Activated CD4-positive, alpha-beta memory T cell treated with anti-CD3 and anti-CD28 coated beads, Interleukin-2, amount 10 ng/mL, durations not matched to agents 7 days and 5 days (primary cell): ENCODE data around the gene GLI1. TPM values are rescaled to one million over a fixed set of nuclear protein-coding genes. Genes with fewer than 3 reads are reported as not detected.
"Not testable (repeated sequence)": the region's sequence is repeated elsewhere in the genome, so short reads cannot be mapped to it uniquely, and the experiment has no call there.

ENCODE experiments used
- CTCF ChIA-PET: fragments of 350-600 bp; sonication (Branson Sonifier 250); formaldehyde crosslinking; loops from one replicate; lab custom pipeline; 2021; ENCODE audit warnings: antibody characterized with exemption, inconsistent platforms; lab: Charles Lee
- POLR2A ChIA-PET: fragments of 350-600 bp; sonication (Branson Sonifier 250); formaldehyde crosslinking; loops from one replicate; lab custom pipeline; 2021; ENCODE audit warnings: antibody characterized with exemption; lab: Charles Lee
- DNase-seq: peaks from one replicate; pipeline ENCODE4 v3.0.0-alpha.2; 2020
- H3K27ac Mint-ChIP-seq: one replicate; pipeline ENCODE4 v1.8.0; 2021; ENCODE audit warnings: mild to moderate bottlenecking, mixed read lengths
- H3K27me3 Mint-ChIP-seq: one replicate; pipeline ENCODE4 v1.8.0; 2021; ENCODE audit warnings: mixed read lengths
- H3K36me3 Mint-ChIP-seq: one replicate; pipeline ENCODE4 v1.8.0; 2021; ENCODE audit warnings: low read depth, mixed read lengths
- H3K4me1 Mint-ChIP-seq: one replicate; pipeline ENCODE4 v1.8.0; 2021; ENCODE audit warnings: mixed read lengths
- H3K4me3 Mint-ChIP-seq: one replicate; pipeline ENCODE4 v1.8.0; 2021; ENCODE audit warnings: mild to moderate bottlenecking, mixed read lengths
- H3K9me3 Mint-ChIP-seq: one replicate; pipeline ENCODE4 v1.8.0; 2021; ENCODE audit warnings: mixed read lengths
- total RNA-seq, 2 experiments: library from RNA; stranded (reverse); gene quantifications; one replicate each; pipeline ENCODE4 v1.2.3, GENCODE V29; 2021

GLI1 gene
- total RNA-seq = under 1 TPM; 0.30 to 0.48 TPM

DNA sequence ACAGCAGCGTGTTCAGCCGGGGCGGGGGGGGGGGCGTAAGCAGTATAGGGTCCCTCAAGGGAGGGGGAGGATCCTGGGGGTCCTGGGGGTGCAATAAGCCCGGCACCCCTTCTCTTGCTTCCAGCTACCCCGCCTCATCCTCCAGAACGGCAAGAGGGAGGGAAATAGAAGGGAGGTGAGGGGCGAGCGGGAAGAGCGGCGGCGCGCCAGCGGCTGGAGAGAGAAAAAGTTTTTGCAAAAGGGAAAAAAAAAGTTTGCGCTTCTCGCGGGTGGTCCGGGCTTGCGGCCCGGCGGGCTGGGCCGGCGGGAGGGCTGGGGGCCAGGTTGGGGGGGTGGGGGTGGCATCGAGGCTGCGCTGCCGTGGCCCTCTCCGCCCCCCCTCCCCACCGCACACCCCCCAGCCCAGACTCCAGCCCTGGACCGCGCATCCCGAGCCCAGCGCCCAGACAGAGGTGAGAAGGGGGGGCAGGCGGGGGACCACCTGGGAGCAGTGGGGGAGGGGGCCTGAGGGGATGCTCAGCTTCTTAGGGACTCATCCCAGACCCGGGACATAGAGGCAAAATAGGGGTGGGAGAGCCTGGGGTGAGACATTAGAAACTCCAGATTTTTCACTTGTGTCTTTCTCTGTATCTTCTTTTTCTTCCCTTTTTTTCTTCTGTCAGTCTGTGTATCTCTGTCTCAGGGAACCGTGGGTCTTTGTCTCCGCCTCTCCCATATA is at the start of gene GLI1:
Gene GLI1 (plus strand): TSS at position 36 of the 718 bp plus-strand sequence. CDS start 3,907 bp downstream, outside the sequence.
- CTCF ChIA-PET = interaction anchor here (0.6 to 9.8 kb wide), 25 partner anchors 9 to 281 kb away, joined by 3 to 204 read pairs (median 6); partner anchors contain the start of genes ARHGAP9, DCTN2, INHBC and MARS1
- peak within 1 kb of the TSS; percentile 95 for H3K27ac Mint-ChIP-seq
- no peaks in the 10 kb centered on the region for H3K36me3 Mint-ChIP-seq
- no peaks in the 10 kb centered on the region for H3K9me3 Mint-ChIP-seq
- H3K4me1 Mint-ChIP-seq = peaks cover 66% of the 10 kb centered on the region
- peaks cover 23% of the 10 kb centered on the region for H3K27me3 Mint-ChIP-seq
- H3K4me3 Mint-ChIP-seq = peak within 1 kb of the TSS; percentile 93
- no peak for DNase-seq
- POLR2A ChIA-PET = interaction anchor here (0.8 to 6.4 kb wide), 9 partner anchors 12 to 284 kb away, joined by 3 to 72 read pairs (median 5); partner anchors contain the start of genes ARHGAP9 and DDIT3

DNA sequence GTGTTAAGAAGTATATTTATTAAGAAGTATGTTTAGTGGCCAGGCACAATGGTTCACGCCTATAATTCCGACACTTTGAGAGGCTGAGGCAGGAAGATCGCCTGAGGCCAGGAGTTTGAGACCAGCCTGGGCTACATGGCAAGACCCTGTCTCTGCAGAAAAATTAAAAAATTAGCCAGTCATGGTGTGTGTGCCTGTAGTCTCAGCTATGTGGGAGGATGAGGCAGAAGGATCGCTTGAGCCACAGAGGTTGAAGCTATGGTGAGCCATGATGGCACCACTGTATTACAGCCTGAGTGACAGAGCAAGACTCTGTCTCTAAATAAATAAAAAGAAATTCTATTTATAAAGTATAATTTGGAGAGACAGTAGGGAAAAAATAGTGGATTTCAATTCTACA is 49.1 kb upstream of the GLI1 start:
- Mint-ChIP-seq H3K27ac (no peak overlapping the region), H3K4me1 (no peaks in the 10 kb centered on the region), H3K27me3 (no peaks in the 10 kb centered on the region), H3K4me3 (no peak overlapping the region), H3K9me3 (no peaks in the 10 kb centered on the region), H3K36me3 (peaks cover 6% of the 10 kb centered on the region)
- ChIA-PET CTCF (interaction anchor here (0.8 to 1.7 kb wide), 3 partner anchors 11 to 143 kb away, joined by 3 to 5 read pairs (median 3); partner anchors contain the start of gene GLI1), POLR2A (interaction anchor here (0.6 to 1.4 kb wide), 3 partner anchors 9 to 28 kb away, joined by 4 to 5 read pairs (median 5); no protein-coding TSS in a partner anchor)
- DNase-seq = no peak

DNA sequence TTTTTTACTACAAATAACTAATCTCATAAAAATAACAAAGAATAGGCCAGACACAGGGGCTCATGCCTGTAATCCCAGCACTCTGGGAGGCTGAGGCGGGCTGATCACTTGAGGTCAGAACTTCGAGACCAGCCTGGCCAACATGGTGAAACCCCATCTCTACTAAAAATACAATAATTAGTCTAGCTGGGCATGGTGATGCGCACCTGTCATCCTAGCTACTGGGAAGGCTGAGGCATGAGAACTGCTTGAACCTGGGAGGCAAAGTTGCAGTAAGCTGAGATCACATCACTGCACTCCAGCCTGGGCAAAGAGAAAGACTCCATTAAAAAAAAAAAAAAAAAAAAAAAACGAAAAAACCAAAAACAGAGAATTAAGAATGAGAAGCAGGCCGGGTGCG is 45.4 kb upstream of the GLI1 start:
- H3K27ac Mint-ChIP-seq, H3K27me3 Mint-ChIP-seq, DNase-seq, POLR2A ChIA-PET, H3K4me3 Mint-ChIP-seq, H3K36me3 Mint-ChIP-seq, H3K9me3 Mint-ChIP-seq, H3K4me1 Mint-ChIP-seq: not testable (repeated sequence)
- CTCF ChIA-PET = interaction anchor here (0.5 to 0.7 kb wide), 3 partner anchors 137 to 740 kb away, joined by 3 to 4 read pairs (median 4); no protein-coding TSS in a partner anchor

DNA sequence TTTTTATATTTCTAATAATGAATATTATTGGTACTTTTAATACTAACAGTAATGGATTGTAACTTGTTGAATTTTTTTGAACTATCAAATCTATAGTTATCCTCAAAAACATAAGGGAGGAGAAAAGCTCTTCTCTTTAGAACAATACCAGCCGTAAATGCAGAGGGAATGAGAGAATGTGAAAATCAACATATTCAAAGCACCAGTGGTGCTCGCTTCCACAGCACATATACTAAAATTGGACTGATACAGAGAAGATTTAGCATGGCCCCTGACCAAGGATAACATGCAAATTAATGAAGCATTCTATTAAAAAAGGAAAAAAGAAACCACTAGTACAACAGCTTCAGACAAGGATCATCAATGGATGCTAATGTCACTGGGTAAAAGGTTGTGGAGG is 44.5 kb upstream of the GLI1 start:
- peaks cover 1% of the 10 kb centered on the region for H3K4me1 Mint-ChIP-seq
- no peaks in the 10 kb centered on the region for H3K9me3 Mint-ChIP-seq
- no peak overlapping the region for H3K27ac Mint-ChIP-seq

DNA sequence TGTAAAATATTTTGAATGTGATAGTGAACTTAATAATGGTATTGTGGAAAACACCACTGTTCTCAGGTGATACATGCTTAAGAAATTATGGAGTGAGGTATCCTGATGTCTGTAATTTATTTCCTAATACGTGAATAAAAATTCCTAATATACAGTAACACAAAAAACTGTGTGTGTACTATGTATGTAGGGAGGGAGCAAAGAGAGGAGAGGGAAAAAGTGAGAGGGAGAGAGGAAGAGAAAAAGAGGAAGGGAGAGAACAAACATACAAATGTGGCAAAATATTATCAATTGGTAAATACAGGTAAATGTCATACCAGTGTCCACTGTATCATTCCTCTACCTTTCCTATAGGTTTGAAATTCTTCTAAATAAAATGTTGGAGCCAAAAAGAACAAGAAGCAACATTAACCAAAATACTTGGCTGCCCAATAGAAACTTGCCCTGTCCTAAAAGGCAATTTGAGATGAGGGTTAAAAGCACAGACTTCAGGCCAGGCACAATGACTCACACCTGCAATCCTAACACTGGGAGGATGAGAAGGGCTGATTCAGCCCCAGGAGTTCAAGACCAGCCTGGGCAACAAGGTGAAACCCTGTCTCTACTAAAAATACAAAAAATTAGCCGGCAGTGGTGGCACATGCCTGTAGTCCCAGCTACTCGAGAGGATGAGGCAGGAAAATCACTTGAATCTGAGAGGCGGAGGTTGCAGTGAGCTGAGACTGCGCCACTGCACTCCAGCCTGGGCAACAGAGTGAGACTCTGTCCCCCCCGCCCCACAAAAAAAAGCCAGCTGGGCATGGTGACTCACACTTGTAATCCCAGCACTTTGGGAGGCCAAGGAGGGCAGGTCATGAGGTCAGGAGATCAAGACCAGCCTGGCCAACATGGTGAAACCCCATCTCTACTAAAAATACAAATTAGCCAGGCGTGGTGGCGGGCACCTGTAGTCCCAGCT is 43.3 kb upstream of the GLI1 start:
- peaks cover 1% of the 10 kb centered on the region for H3K4me1 Mint-ChIP-seq

More for the DNA sequence above, 44.5 kb upstream of the GLI1 start:
- Mint-ChIP-seq H3K27me3 (no peaks in the 10 kb centered on the region), H3K4me3 (no peak overlapping the region), H3K36me3 (peaks cover 3% of the 10 kb centered on the region)
- DNase-seq = no peak
- ChIA-PET POLR2A (no interaction called here), CTCF (no interaction called here)

DNA sequence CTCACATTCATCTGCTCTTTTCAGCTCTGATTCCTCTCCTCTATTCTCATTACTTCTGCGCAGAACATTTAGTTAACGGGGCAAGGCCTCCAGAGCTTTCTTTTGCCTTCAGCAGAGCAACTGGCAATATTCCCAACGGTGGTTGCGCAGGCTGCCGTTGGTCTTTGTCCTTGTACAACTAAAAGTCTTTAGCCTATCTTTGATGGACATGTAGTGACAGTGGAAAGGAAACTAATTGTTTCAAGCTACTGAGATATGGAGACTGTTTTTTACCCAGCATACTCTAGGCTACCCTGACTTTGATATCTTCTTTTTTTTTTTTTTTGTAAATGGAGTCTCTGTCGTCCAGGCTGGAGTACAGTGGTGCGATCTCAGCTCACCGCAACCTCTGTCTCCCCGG is 41.3 kb upstream of the GLI1 start:
- H3K9me3 Mint-ChIP-seq = no peaks in the 10 kb centered on the region
- H3K27me3 Mint-ChIP-seq = no peaks in the 10 kb centered on the region
- ChIA-PET POLR2A (interaction anchor here (1.0 to 1.2 kb wide), 3 partner anchors 10 to 40 kb away, joined by 3 to 4 read pairs (median 3); no protein-coding TSS in a partner anchor), CTCF (interaction anchor here (0.9 kb wide), 1 partner anchor 15 kb away, joined by 3 read pairs; no protein-coding TSS in a partner anchor)
- no peak overlapping the region for H3K4me3 Mint-ChIP-seq
- H3K36me3 Mint-ChIP-seq = peaks cover 15% of the 10 kb centered on the region
- DNase-seq = no peak
- H3K4me1 Mint-ChIP-seq = peaks cover 1% of the 10 kb centered on the region
- no peak overlapping the region for H3K27ac Mint-ChIP-seq

More for the DNA sequence above, 43.3 kb upstream of the GLI1 start:
- no peak overlapping the region for H3K4me3 Mint-ChIP-seq
- H3K36me3 Mint-ChIP-seq = peaks cover 8% of the 10 kb centered on the region
- no peak overlapping the region for H3K27ac Mint-ChIP-seq
- CTCF ChIA-PET = interaction anchor here (0.7 kb wide), 1 partner anchor 39 kb away, joined by 4 read pairs; the partner anchor contains the start of gene INHBE
- POLR2A ChIA-PET = no interaction called here
- no peak for DNase-seq
- H3K27me3 Mint-ChIP-seq = no peaks in the 10 kb centered on the region
- no peaks in the 10 kb centered on the region for H3K9me3 Mint-ChIP-seq

DNA sequence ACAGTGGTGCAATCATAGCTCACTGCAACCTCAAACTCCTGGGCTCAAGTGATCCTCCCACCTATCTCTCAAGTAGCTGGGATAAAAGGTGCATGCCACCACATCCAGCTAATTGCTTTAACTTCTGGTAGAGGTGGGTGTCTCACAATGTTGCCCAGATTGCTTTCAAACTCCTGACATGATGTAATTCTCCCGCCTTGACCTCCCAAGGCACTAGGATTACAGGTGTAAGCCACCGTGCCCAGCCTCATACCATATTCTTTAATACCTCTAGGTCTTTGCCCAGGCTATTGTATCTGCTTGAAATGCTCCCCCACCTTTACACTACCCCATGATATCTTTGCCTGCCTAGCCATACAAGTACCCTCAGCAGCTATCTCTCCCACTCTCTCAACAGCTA is 40.1 kb upstream of the GLI1 start:
- no peak overlapping the region for H3K27ac Mint-ChIP-seq
- H3K27me3 Mint-ChIP-seq = no peaks in the 10 kb centered on the region
- peaks cover 19% of the 10 kb centered on the region for H3K36me3 Mint-ChIP-seq
- CTCF ChIA-PET = no interaction called here
- DNase-seq = no peak
- H3K4me1 Mint-ChIP-seq = peaks cover 1% of the 10 kb centered on the region
- no peak overlapping the region for H3K4me3 Mint-ChIP-seq
- POLR2A ChIA-PET = no interaction called here
- H3K9me3 Mint-ChIP-seq = no peaks in the 10 kb centered on the region

DNA sequence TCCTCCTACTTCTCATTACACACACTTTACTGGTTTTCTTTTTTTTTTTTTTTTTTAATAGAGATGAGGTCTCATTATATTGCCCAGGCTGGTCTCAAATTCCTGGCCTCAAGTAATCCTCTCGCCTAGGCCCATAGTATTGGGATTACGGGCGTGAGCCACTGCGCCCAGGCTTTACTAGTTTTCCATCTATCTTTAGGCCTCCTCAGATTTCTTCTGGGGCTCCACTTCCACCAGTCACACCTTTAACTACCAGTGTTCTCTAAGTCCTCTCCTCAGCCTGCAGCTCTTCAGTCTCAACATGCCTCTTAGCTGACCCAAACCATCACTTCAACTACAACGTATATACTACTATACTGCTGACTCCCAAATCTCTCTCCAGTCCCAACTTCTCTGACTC is 39.1 kb upstream of the GLI1 start:
- POLR2A ChIA-PET = interaction anchor here (1.0 kb wide), 1 partner anchor 10 kb away, joined by 4 read pairs; no protein-coding TSS in a partner anchor
- peaks cover 1% of the 10 kb centered on the region for H3K4me1 Mint-ChIP-seq

DNA sequence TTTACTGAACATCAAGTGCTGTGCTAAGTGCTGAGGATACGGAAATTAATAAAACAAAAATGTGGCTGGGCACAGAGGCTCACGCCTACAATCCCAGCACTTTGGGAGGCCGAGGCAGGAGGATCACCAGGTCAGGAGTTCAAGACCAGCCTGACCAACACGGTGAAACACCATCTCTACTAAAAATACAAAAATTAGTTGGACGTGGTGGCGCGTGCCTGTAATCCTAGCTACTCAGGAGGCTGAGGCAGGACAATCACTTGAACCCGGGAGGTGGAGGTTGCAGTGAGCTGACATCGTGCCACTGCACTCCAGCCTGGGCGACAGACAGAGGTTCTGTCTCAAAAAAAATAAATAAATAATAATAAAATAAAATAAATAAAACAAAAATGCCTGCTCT is 32.6 kb upstream of the GLI1 start:
- H3K27me3 Mint-ChIP-seq, DNase-seq, H3K4me3 Mint-ChIP-seq, H3K9me3 Mint-ChIP-seq, POLR2A ChIA-PET, H3K27ac Mint-ChIP-seq: not testable (repeated sequence)
- Mint-ChIP-seq H3K4me1 (peaks cover 35% of the 10 kb centered on the region), H3K36me3 (peaks cover 32% of the 10 kb centered on the region)
- CTCF ChIA-PET = interaction anchor here (0.6 to 1.5 kb wide), 2 partner anchors 230 to 1711 kb away, joined by 3 read pairs; partner anchors contain the start of gene BLOC1S1

More for the DNA sequence above, 39.1 kb upstream of the GLI1 start:
- CTCF ChIA-PET = interaction anchor here (0.7 to 1.5 kb wide), 2 partner anchors 9 to 26 kb away, joined by 3 read pairs; no protein-coding TSS in a partner anchor
- no peak overlapping the region for H3K4me3 Mint-ChIP-seq
- H3K9me3 Mint-ChIP-seq = no peaks in the 10 kb centered on the region
- H3K27me3 Mint-ChIP-seq = no peaks in the 10 kb centered on the region
- peaks cover 22% of the 10 kb centered on the region for H3K36me3 Mint-ChIP-seq
- no peak for DNase-seq
- H3K27ac Mint-ChIP-seq = no peak overlapping the region

DNA sequence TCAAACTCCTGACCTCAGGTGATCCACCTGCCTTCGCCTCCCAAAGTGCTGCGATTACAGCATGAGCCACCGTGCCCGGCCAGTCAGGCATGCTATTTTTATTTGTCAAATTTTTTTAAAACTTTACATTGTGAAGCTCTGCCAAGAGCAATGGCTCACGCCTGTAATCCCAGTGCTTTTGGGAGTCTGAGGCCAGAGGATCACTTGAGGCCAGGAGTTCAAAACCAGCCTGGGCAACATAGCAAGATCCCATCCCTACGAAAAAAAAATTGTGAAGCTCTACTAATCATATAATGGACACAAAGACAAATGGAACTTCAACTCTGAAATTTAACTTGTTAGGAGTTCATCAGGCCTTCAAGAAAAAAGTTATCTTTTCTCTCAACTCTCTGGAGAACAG is 30.6 kb upstream of the GLI1 start:
- peak overlapping the region; percentile 64 for H3K4me3 Mint-ChIP-seq
- H3K4me1 Mint-ChIP-seq = peaks cover 37% of the 10 kb centered on the region
- H3K9me3 Mint-ChIP-seq = no peaks in the 10 kb centered on the region
- peak overlapping the region; percentile 33 for H3K27ac Mint-ChIP-seq
- H3K27me3 Mint-ChIP-seq = no peaks in the 10 kb centered on the region
- no peak for DNase-seq
- H3K36me3 Mint-ChIP-seq = peaks cover 22% of the 10 kb centered on the region
- CTCF ChIA-PET = interaction anchor here (1.3 to 1.9 kb wide), 3 partner anchors 24 to 121 kb away, joined by 3 to 13 read pairs (median 12); no protein-coding TSS in a partner anchor
- POLR2A ChIA-PET = interaction anchor here (1.7 to 1.8 kb wide), 2 partner anchors 30 to 37 kb away, joined by 5 to 11 read pairs; partner anchors contain the start of gene GLI1

DNA sequence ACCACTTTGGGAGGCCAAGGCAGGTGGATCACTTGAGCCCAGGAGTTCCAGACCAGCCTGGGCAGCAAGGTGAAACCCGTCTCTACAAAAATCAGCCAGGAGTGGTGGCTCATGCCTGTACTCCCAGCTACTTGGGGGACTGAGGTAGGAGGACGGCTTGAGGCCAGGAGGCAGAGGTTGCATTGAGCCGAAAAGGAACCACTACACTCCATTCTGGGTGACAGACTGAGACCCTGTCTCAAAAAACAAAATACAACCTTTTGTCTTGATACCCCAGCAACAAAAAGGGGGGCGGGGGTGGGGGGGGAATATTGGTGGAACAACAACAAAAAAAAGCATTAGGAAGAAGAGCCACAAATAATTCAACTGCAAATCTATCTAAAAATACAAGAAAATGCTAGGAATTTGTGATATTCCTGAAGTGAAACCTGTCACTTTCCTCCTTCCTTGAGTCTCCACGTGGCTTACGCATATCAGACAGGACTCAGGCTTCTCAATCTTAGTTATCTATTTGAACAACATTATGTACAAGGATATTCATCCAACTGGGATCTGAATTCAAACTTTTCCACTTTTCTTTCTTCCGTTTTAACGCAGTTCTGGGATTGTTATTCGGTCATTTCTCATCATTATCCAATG is 30.0 kb upstream of the GLI1 start:
- DNase-seq = no peak
- H3K9me3 Mint-ChIP-seq = no peaks in the 10 kb centered on the region
- H3K27me3 Mint-ChIP-seq = no peaks in the 10 kb centered on the region
- H3K27ac Mint-ChIP-seq = peak overlapping the region; percentile 99
- CTCF ChIA-PET = interaction anchor here (0.7 to 1.9 kb wide), 10 partner anchors 20 to 301 kb away, joined by 3 to 13 read pairs (median 6); partner anchors contain the start of genes INHBE and LRP1
- POLR2A ChIA-PET = interaction anchor here (0.6 to 1.8 kb wide), 17 partner anchors 9 to 352 kb away, joined by 3 to 11 read pairs (median 4); partner anchors contain the start of genes ARHGAP9, GLI1 and STAT6
- peaks cover 37% of the 10 kb centered on the region for H3K4me1 Mint-ChIP-seq
- H3K36me3 Mint-ChIP-seq = peaks cover 17% of the 10 kb centered on the region
- peak overlapping the region; percentile 99 for H3K4me3 Mint-ChIP-seq
